Amniotic stem cell (primary cell): Measurements from ENCODE around the gene FAM120AOS.

Experiments
- DNase-seq: peaks from one replicate; lab custom pipeline; 2025; lab: John Stamatoyannopoulos, UW

The FAM120AOS gene

GRCh38 chr9:93453047-93453914 is at the start of gene FAM120AOS:
Gene FAM120AOS, minus strand, starts transcription at chr9:93453581. Its CDS starts 872 bp downstream, at chr9:93452709.
- DNase-seq: peak; percentile 91

GRCh38 chr9:93501406-93501805 is 48.0 kb upstream of the FAM120AOS start:
- DNase-seq: no peak

- DNase-seq: no peak
These were observed 47.4 kb upstream of the FAM120AOS start for GRCh38 chr9:93500571-93501298.

- no peak for DNase-seq
These were observed 42.9 kb upstream of the FAM120AOS start for GRCh38 chr9:93496285-93496684.

- no peak for DNase-seq
These were observed 40.6 kb upstream of the FAM120AOS start for GRCh38 chr9:93493949-93494348.

GRCh38 chr9:93492327-93492726 is 38.9 kb upstream of the FAM120AOS start:
- DNase-seq: no peak

- no peak for DNase-seq
These were observed 38.3 kb upstream of the FAM120AOS start for GRCh38 chr9:93491593-93492232.

- DNase-seq: no peak
These were observed 34.9 kb upstream of the FAM120AOS start for GRCh38 chr9:93488244-93488643.

- no peak for DNase-seq
These were observed 32.9 kb upstream of the FAM120AOS start for GRCh38 chr9:93486268-93486667.

GRCh38 chr9:93483497-93483896 is 30.1 kb upstream of the FAM120AOS start:
- DNase-seq: no peak

GRCh38 chr9:93480728-93481324 is 27.4 kb upstream of the FAM120AOS start:
- DNase-seq: no peak

- DNase-seq: no peak
These were observed 26.9 kb upstream of the FAM120AOS start for GRCh38 chr9:93480262-93480661.

- no peak for DNase-seq
These were observed 26.3 kb upstream of the FAM120AOS start for GRCh38 chr9:93479726-93480125.

- DNase-seq: no peak
These were observed 24.0 kb upstream of the FAM120AOS start for GRCh38 chr9:93477397-93477796.

GRCh38 chr9:93476924-93477323 is 23.5 kb upstream of the FAM120AOS start:
- no peak for DNase-seq

- no peak for DNase-seq
These were observed 22.5 kb upstream of the FAM120AOS start for GRCh38 chr9:93475856-93476255.

- no peak for DNase-seq
These were observed 21.7 kb upstream of the FAM120AOS start for GRCh38 chr9:93475108-93475507.

- no peak for DNase-seq
These were observed 20.0 kb upstream of the FAM120AOS start for GRCh38 chr9:93473411-93473810.

- no peak for DNase-seq
These were observed 17.7 kb upstream of the FAM120AOS start for GRCh38 chr9:93471124-93471523.

- DNase-seq: no peak
These were observed 17.0 kb upstream of the FAM120AOS start for GRCh38 chr9:93470391-93470790.

- no peak for DNase-seq
These were observed 15.5 kb upstream of the FAM120AOS start for GRCh38 chr9:93468763-93469456.

- no peak for DNase-seq
These were observed 14.1 kb upstream of the FAM120AOS start for GRCh38 chr9:93467462-93467861.
